ENCODE measurements around the gene TRAF4.
"Not testable (repeated sequence)": the region's sequence is repeated elsewhere in the genome, so short reads cannot be mapped to it uniquely, and the experiment has no call there.

TRAF4 gene

GRCh38 chr17:28759256-28759865 is 15.6 kb downstream of the TRAF4 start:
- no peak overlapping the region for H3K4me3 Mint-ChIP-seq
- no peaks in the 10 kb centered on the region for H3K9me3 Mint-ChIP-seq
- DNase-seq (ENCODE audit: low spot score in 2 of 2) (no peak), ATAC-seq (ENCODE audit: low read depth) (no peak)
- no peaks in the 10 kb centered on the region for H3K27me3 Mint-ChIP-seq
- H3K4me1 Mint-ChIP-seq = peaks cover 5% of the 10 kb centered on the region
- peak overlapping the region; percentile 68 for H3K27ac Mint-ChIP-seq
- peaks cover 16% of the 10 kb centered on the region for H3K36me3 Mint-ChIP-seq

- Mint-ChIP-seq H3K4me3 (no peak overlapping the region), H3K27me3 (no peaks in the 10 kb centered on the region), H3K27ac (peak overlapping the region; percentile 36), H3K36me3 (peaks cover 20% of the 10 kb centered on the region), H3K9me3 (no peaks in the 10 kb centered on the region), H3K4me1 (peaks cover 5% of the 10 kb centered on the region)
- no peak for DNase-seq (ENCODE audit: low spot score in 2 of 2)
- peak; percentile 29 for ATAC-seq (ENCODE audit: low read depth)
Measured at GRCh38 chr17:28760601-28761562, 17.1 kb downstream of the TRAF4 start.

GRCh38 chr17:28763137-28763799 is 19.5 kb downstream of the TRAF4 start:
- Mint-ChIP-seq H3K4me3 (no peak overlapping the region), H3K4me1 (peaks cover 5% of the 10 kb centered on the region), H3K9me3 (no peaks in the 10 kb centered on the region), H3K36me3 (peaks cover 10% of the 10 kb centered on the region), H3K27me3 (no peaks in the 10 kb centered on the region), H3K27ac (no peak overlapping the region)
- DNase-seq (ENCODE audit: low spot score in 2 of 2) (no peak), ATAC-seq (ENCODE audit: low read depth) (peak; percentile 19)

GRCh38 chr17:28763804-28764266 is 20.0 kb downstream of the TRAF4 start:
- Mint-ChIP-seq H3K9me3 (no peaks in the 10 kb centered on the region), H3K27me3 (no peaks in the 10 kb centered on the region), H3K4me3 (no peak overlapping the region), H3K27ac (no peak overlapping the region), H3K36me3 (peaks cover 8% of the 10 kb centered on the region), H3K4me1 (peaks cover 5% of the 10 kb centered on the region)
- peak; percentile 76 to 82 for DNase-seq (ENCODE audit: low spot score in 2 of 2)
- peak; percentile 84 for ATAC-seq (ENCODE audit: low read depth)

- DNase-seq (ENCODE audit: low spot score in 2 of 2) = no peak
- peaks cover 10% of the 10 kb centered on the region for H3K36me3 Mint-ChIP-seq
- H3K9me3 Mint-ChIP-seq = no peaks in the 10 kb centered on the region
- no peak for ATAC-seq (ENCODE audit: low read depth)
- H3K4me1 Mint-ChIP-seq = peaks cover 7% of the 10 kb centered on the region
- H3K4me3 Mint-ChIP-seq = no peak overlapping the region
- H3K27me3 Mint-ChIP-seq = no peaks in the 10 kb centered on the region
- H3K27ac Mint-ChIP-seq = peak overlapping the region; percentile 77
Measured at GRCh38 chr17:28765038-28765437, 21.2 kb downstream of the TRAF4 start.

GRCh38 chr17:28773736-28774135 is 29.9 kb downstream of the TRAF4 start:
- H3K36me3 Mint-ChIP-seq = peaks cover 2% of the 10 kb centered on the region
- peaks cover 12% of the 10 kb centered on the region for H3K4me1 Mint-ChIP-seq
- no peak for DNase-seq (ENCODE audit: low spot score in 2 of 2)
- no peaks in the 10 kb centered on the region for H3K27me3 Mint-ChIP-seq
- H3K4me3 Mint-ChIP-seq = no peak overlapping the region
- no peak for ATAC-seq (ENCODE audit: low read depth)
- H3K9me3 Mint-ChIP-seq = no peaks in the 10 kb centered on the region
- H3K27ac Mint-ChIP-seq = no peak overlapping the region

GRCh38 chr17:28774206-28774605 is 30.4 kb downstream of the TRAF4 start:
- ATAC-seq (ENCODE audit: low read depth) = no peak
- DNase-seq (ENCODE audit: low spot score in 2 of 2) = no peak
- H3K27ac Mint-ChIP-seq = no peak overlapping the region
- H3K9me3 Mint-ChIP-seq = no peaks in the 10 kb centered on the region
- H3K27me3 Mint-ChIP-seq = no peaks in the 10 kb centered on the region
- H3K36me3 Mint-ChIP-seq = peaks cover 5% of the 10 kb centered on the region
- peaks cover 15% of the 10 kb centered on the region for H3K4me1 Mint-ChIP-seq
- no peak overlapping the region for H3K4me3 Mint-ChIP-seq

GRCh38 chr17:28777178-28777577 is 33.4 kb downstream of the TRAF4 start:
- no peak for ATAC-seq (ENCODE audit: low read depth)
- Mint-ChIP-seq H3K36me3 (peaks cover 7% of the 10 kb centered on the region), H3K9me3 (no peaks in the 10 kb centered on the region), H3K27me3 (no peaks in the 10 kb centered on the region), H3K27ac (peak overlapping the region; percentile 61), H3K4me3 (no peak overlapping the region), H3K4me1 (peaks cover 24% of the 10 kb centered on the region)
- no peak for DNase-seq (ENCODE audit: low spot score in 2 of 2)

GRCh38 chr17:28779601-28780000 is 35.8 kb downstream of the TRAF4 start:
- H3K27ac Mint-ChIP-seq; H3K36me3 Mint-ChIP-seq; H3K9me3 Mint-ChIP-seq; H3K4me3 Mint-ChIP-seq; H3K27me3 Mint-ChIP-seq; DNase-seq (ENCODE audit: low spot score in 2 of 2); ATAC-seq (ENCODE audit: low read depth): not testable (repeated sequence)
- H3K4me1 Mint-ChIP-seq = peaks cover 24% of the 10 kb centered on the region

GRCh38 chr17:28783161-28783560 is 39.4 kb downstream of the TRAF4 start:
- H3K4me1 Mint-ChIP-seq = peaks cover 18% of the 10 kb centered on the region
- no peaks in the 10 kb centered on the region for H3K9me3 Mint-ChIP-seq
- no peaks in the 10 kb centered on the region for H3K27me3 Mint-ChIP-seq
- H3K4me3 Mint-ChIP-seq = no peak overlapping the region
- peak overlapping the region; percentile 35 for H3K27ac Mint-ChIP-seq
- DNase-seq (ENCODE audit: low spot score in 2 of 2) (no peak), ATAC-seq (ENCODE audit: low read depth) (no peak)
- H3K36me3 Mint-ChIP-seq = peaks cover 7% of the 10 kb centered on the region

GRCh38 chr17:28788100-28788499 is 44.3 kb downstream of the TRAF4 start:
- Mint-ChIP-seq H3K9me3 (no peaks in the 10 kb centered on the region), H3K36me3 (peaks cover 2% of the 10 kb centered on the region), H3K27ac (peak overlapping the region; percentile 14)

GRCh38 chr17:28792877-28793661 is 49.3 kb downstream of the TRAF4 start:
- Mint-ChIP-seq H3K36me3 (peaks cover 4% of the 10 kb centered on the region), H3K4me1 (peaks cover 6% of the 10 kb centered on the region), H3K27me3 (no peaks in the 10 kb centered on the region), H3K9me3 (no peaks in the 10 kb centered on the region), H3K4me3 (no peak overlapping the region), H3K27ac (peak overlapping the region; percentile 53)
- ATAC-seq (ENCODE audit: low read depth) (peak; percentile 32), DNase-seq (ENCODE audit: low spot score in 2 of 2) (no peak)

More at GRCh38 chr17:28788100-28788499, 44.3 kb downstream of the TRAF4 start:
- Mint-ChIP-seq H3K4me3 (no peak overlapping the region), H3K4me1 (peaks cover 5% of the 10 kb centered on the region), H3K27me3 (no peaks in the 10 kb centered on the region)
- DNase-seq (ENCODE audit: low spot score in 2 of 2) (no peak), ATAC-seq (ENCODE audit: low read depth) (no peak)

- H3K27ac Mint-ChIP-seq; H3K4me1 Mint-ChIP-seq; H3K36me3 Mint-ChIP-seq; H3K27me3 Mint-ChIP-seq; DNase-seq (ENCODE audit: low spot score in 2 of 2); ATAC-seq (ENCODE audit: low read depth); H3K4me3 Mint-ChIP-seq; H3K9me3 Mint-ChIP-seq: not testable (repeated sequence)
Measured at GRCh38 chr17:28794846-28795441, 51.1 kb downstream of the TRAF4 start.
